Smooth muscle cell (in vitro differentiated cells): ENCODE measurements around the gene IQUB. TPM values are rescaled to one million over a fixed set of nuclear protein-coding genes. Genes with fewer than 3 reads are reported as not detected.
A peak's percentile ranks its signal among the peaks of the same experiment; 100 is the strongest.

Experiments
- DNase-seq: peaks from one replicate; lab custom pipeline; 2025; ENCODE audit not compliant: unreplicated experiment; lab: John Stamatoyannopoulos, UW
- H2AFZ ChIP-seq: fragments of 200-600 bp; sonication (generic); 2 replicates; pipeline ENCODE4 v1.6.0; 2016; ENCODE audit warnings: antibody characterized with exemption, low read depth, mild to moderate bottlenecking
- H3F3A ChIP-seq: fragments of 200-600 bp; sonication (generic); 2 replicates; pipeline ENCODE4 v1.6.0; 2017; ENCODE audit warnings: antibody characterized with exemption, low read depth
- H3K27ac ChIP-seq: fragments of 200-600 bp; sonication (generic); 2 replicates; pipeline ENCODE4 v1.5.1; 2016; ENCODE audit warnings: low read depth, mild to moderate bottlenecking
- H3K27me3 ChIP-seq: fragments of 200-600 bp; sonication (generic); 2 replicates; pipeline ENCODE4 v1.6.1; 2016; ENCODE audit warnings: low read depth, mild to moderate bottlenecking
- H3K36me3 ChIP-seq: fragments of 200-600 bp; sonication (generic); 2 replicates; pipeline ENCODE4 v1.5.1; 2016; ENCODE audit warnings: low read depth
- H3K4me1 ChIP-seq: fragments of 200-600 bp; sonication (generic); 2 replicates; pipeline ENCODE4 v1.5.1; 2016; ENCODE audit warnings: low read depth
- H3K4me2 ChIP-seq: fragments of 200-600 bp; sonication (generic); 2 replicates; pipeline ENCODE4 v1.6.0; 2016; ENCODE audit warnings: mild to moderate bottlenecking
- H3K4me3 ChIP-seq: fragments of 200-600 bp; sonication (generic); 2 replicates; pipeline ENCODE4 v1.5.1; 2016; ENCODE audit warnings: mild to moderate bottlenecking
- H3K79me2 ChIP-seq: fragments of 200-600 bp; sonication (generic); 2 replicates; pipeline ENCODE4 v1.6.0; 2016; ENCODE audit warnings: low read depth, mild to moderate bottlenecking
- H3K9ac ChIP-seq: fragments of 200-600 bp; sonication (generic); 2 replicates; pipeline ENCODE4 v1.6.0; 2016; ENCODE audit warnings: low read depth
- H3K9me3 ChIP-seq: fragments of 200-600 bp; sonication (generic); replicated peaks from 2 replicates; pipeline ENCODE4 v1.5.1; 2016; ENCODE audit warnings: low read depth
- H4K20me1 ChIP-seq: fragments of 200-600 bp; sonication (generic); 2 replicates; pipeline ENCODE4 v1.6.0; 2016; ENCODE audit warnings: low read depth
- WGBS: methylation state at CpG from one replicate; pipeline ENCODE4 v1.1.7; 2016; ENCODE audit warnings: low lambda C conversion rate; 5-methylcytosine and 5-hydroxymethylcytosine counted together
- polyA plus RNA-seq: library from polyadenylated mRNA; unstranded; fragments of >200 nt; fragmentation: Nextera tagmentation; extraction: Ambion mirVana; gene quantifications from 2 replicates; pipeline ENCODE4 v1.2.1, GENCODE V29; 2016
- total RNA-seq: library from RNA; depleted of rRNA; stranded (reverse); fragments of >200 nt; gene quantifications from 2 replicates; pipeline ENCODE4 v1.2.3, GENCODE V29; 2014
- TF ChIP-seq, protein P1 (sequence below): fragments of 200-600 bp; sonication (generic); IDR thresholded peaks from 2 replicates; pipeline ENCODE4 v1.5.1; 2017; ENCODE audit warnings: borderline replicate concordance, mild to moderate bottlenecking, antibody characterized with exemption; ENCODE audit not compliant: insufficient read depth, poor library complexity, severe bottlenecking

IQUB gene
- total and polyA plus RNA-seq, 2 experiments from 2014 or later: 0.58 to 2.1 TPM

DNA sequence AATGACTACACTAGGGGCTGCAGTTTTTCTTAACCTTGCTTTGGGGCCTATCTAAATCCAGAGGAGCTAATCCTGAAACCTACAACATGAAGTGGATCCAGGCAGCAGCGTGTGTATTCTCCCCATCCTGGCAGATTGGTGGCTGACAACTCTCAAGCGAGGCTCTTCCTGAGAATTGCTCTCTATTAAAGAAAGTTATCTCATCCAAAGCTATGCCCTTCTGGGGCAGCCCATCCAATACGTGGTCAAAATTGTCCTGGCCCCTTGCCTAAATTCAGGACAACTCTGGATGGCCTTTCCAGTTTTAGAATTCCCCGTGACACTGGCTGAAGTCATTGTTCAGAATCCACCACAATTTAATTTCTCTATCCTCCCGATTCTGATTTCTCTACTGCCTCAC is 66.1 kb downstream of the IQUB start:
- Histone ChIP-seq H3K36me3 (no peaks in the 10 kb centered on the region), H3K27me3 (no peaks in the 10 kb centered on the region), H2AFZ (no peak overlapping the region), H3K4me1 (no peaks in the 10 kb centered on the region), H3K4me3 (no peak overlapping the region), H3K9me3 (no peaks in the 10 kb centered on the region), H3K27ac (no peak overlapping the region), H3K4me2 (no peak overlapping the region), H3K9ac (no peak overlapping the region), H3F3A (no peaks in the 10 kb centered on the region), H3K79me2 (no peaks in the 10 kb centered on the region), H4K20me1 (no peaks in the 10 kb centered on the region)
- WGBS: 94% methylated on average over 5 of the region's 5 CpGs
- TF ChIP-seq, protein P1, sequence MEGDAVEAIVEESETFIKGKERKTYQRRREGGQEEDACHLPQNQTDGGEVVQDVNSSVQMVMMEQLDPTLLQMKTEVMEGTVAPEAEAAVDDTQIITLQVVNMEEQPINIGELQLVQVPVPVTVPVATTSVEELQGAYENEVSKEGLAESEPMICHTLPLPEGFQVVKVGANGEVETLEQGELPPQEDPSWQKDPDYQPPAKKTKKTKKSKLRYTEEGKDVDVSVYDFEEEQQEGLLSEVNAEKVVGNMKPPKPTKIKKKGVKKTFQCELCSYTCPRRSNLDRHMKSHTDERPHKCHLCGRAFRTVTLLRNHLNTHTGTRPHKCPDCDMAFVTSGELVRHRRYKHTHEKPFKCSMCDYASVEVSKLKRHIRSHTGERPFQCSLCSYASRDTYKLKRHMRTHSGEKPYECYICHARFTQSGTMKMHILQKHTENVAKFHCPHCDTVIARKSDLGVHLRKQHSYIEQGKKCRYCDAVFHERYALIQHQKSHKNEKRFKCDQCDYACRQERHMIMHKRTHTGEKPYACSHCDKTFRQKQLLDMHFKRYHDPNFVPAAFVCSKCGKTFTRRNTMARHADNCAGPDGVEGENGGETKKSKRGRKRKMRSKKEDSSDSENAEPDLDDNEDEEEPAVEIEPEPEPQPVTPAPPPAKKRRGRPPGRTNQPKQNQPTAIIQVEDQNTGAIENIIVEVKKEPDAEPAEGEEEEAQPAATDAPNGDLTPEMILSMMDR: no peak
- no peak for DNase-seq

DNA sequence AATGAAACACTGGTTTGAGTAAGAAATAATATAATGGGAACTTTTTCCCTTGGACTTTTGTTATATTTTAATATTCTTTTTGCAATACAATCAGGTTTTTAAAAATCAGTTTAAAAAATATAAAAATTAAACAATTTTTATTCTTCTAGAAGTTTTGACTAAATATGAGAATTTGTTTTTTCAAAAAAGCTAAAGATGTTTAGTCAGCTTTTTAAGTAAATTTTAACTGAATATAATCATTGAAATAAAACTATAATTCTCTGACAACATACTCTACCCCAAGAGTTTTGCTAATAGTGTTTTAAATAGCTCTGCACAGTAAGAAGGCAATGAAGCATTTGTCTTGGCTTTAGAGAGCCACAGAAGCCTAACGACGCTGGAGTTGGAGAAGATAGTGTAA is 70.5 kb downstream of the IQUB start:
- DNase-seq: no peak
- Histone ChIP-seq H3F3A (no peaks in the 10 kb centered on the region), H3K36me3 (no peaks in the 10 kb centered on the region), H3K9me3 (no peaks in the 10 kb centered on the region), H2AFZ (no peak overlapping the region), H3K4me2 (no peak overlapping the region), H3K27ac (no peak overlapping the region), H3K4me3 (no peak overlapping the region), H3K79me2 (no peaks in the 10 kb centered on the region), H3K4me1 (no peaks in the 10 kb centered on the region), H3K27me3 (no peaks in the 10 kb centered on the region), H4K20me1 (no peaks in the 10 kb centered on the region), H3K9ac (no peak overlapping the region)
- WGBS: 97% methylated on average over 2 of the region's 2 CpGs
- TF ChIP-seq, protein P1: no peak

DNA sequence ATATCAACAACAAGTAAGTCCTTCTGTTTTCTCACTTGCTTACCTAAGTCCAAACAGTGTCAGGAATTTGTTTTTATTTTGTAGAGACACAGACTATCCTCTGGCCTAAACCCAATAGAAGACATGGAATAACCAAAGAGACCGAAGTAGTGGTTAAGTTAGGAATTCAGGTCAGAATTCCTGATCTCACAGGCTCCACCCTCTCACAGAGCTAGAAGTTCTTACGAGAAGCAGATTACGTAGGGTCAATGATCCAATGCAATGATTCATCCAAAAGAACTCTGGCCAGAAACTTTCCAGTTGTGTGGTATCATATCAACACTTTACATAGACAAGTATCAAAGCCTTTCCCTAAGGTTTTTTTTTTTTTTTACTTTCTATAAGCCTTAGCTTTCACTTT is 73.8 kb downstream of the IQUB start:
- Histone ChIP-seq H3K9ac (no peak overlapping the region), H3K36me3 (no peaks in the 10 kb centered on the region), H3K27me3 (no peaks in the 10 kb centered on the region), H3F3A (no peaks in the 10 kb centered on the region), H4K20me1 (no peaks in the 10 kb centered on the region), H3K4me1 (no peaks in the 10 kb centered on the region), H3K79me2 (no peaks in the 10 kb centered on the region), H3K4me2 (peak overlapping the region; percentile 43), H3K27ac (peak overlapping the region; percentile 64), H3K4me3 (no peak overlapping the region), H2AFZ (no peak overlapping the region), H3K9me3 (no peaks in the 10 kb centered on the region)
- DNase-seq: no peak
- 12% methylated on average over 3 of the region's 3 CpGs for WGBS
- TF ChIP-seq, protein P1: no peak

DNA sequence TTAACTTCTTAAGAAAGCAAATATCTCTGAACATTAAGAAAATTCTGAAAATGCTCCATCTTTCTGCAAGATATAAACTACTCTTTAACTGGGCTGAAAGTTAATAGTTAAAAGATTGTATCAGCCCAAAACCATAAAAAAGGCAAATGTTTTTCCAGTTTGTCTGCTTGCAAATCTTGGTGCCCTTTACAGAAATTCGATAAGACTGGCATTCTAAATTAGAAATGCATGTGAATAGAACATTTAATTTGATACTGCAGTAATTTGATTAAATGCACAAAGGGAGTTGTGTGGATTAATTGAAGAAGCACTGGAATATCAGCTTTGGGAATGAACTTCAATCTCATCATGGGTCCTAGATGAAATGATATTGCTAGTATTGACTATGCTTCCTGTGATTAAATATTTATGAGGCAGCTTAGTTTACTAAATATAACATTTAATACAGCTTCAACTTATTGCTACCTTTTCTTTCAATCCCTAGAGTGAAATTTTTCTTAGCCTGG is 78.4 kb downstream of the IQUB start:
- Histone ChIP-seq H3K4me2 (no peak overlapping the region), H3K9ac (no peak overlapping the region), H3K36me3 (no peaks in the 10 kb centered on the region), H2AFZ (no peak overlapping the region), H3K9me3 (no peaks in the 10 kb centered on the region), H3K27me3 (no peaks in the 10 kb centered on the region), H3K4me3 (no peak overlapping the region), H3K4me1 (no peaks in the 10 kb centered on the region), H3K27ac (no peak overlapping the region), H3K79me2 (no peaks in the 10 kb centered on the region), H4K20me1 (no peaks in the 10 kb centered on the region), H3F3A (no peaks in the 10 kb centered on the region)
- TF ChIP-seq, protein P1: no peak
- DNase-seq: no peak
- 66% methylated on average over 1 of the region's 1 CpG for WGBS
